Measurements from ENCODE around the gene LYRM1. TPM values are rescaled to one million over a fixed set of nuclear protein-coding genes. Genes with fewer than 3 reads are reported as not detected.

LYRM1 gene
- total and polyA plus RNA-seq, 2 experiments from 2014 or later = 18.7 to 24.8 TPM

DNA sequence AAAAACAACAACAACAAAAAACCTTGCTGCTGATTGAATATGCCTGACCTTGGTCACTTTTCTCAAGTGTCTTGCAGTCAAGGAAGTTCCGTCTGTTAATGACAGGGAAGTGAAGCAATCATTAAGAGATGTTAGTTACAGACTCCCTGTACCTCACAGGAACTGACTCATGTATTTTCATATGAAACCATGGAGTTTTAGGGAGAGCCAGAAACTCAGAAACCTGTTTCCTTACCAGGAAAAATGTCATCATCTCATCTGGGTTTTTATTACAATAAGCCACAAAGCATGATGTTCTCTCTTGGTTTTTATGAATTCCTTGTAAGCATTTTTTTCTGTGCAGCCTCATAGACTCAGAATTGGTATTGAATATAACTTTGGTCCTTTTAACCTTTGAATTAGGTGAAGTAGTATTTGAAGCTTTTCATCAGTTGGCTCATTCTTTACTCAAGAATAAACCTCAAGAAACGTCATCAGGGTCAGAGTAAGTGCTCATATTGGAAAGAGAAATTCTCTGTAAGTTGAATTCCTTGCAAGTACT lies 10.3 kb downstream of the LYRM1 start (continued):
- TF ChIP-seq REST (IDR thresholded peaks at IDR 0.05; ENCODE audit: unreplicated experiment) = no peak
- no peak for TF ChIP-seq ETS1 (IDR thresholded peaks at IDR 0.05)

DNA sequence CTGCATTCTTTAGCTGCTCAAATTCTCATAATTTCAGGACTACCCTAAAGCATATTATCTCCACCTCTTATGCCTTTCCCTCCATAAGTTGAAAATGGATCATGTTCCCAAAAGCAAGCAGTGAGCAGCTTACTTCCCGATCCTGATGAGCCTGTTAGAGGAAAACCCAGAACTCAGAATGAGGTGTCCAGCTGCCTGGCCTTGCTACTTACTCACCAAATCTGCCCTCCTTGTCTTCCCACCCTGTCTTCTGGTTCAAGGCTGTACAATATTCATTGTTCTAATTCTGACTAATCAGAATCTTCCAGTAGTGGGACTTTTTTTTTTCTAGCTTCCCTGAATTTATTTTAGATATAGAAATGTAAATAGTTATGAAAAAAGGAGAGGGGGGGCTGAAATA lies 10.8 kb downstream of the LYRM1 start:
- Histone ChIP-seq H3K9me2 (ENCODE audit: insufficient read depth) (no peaks in the 10 kb centered on the region), H3K36me3 (ENCODE audit: insufficient read depth) (no peaks in the 10 kb centered on the region), H3K4me3 (no peak overlapping the region), H3K27ac (ENCODE audit: low read depth) (no peak overlapping the region), H4K20me1 (replicated peaks; ENCODE audit: insufficient read depth) (no peaks in the 10 kb centered on the region), H3K27me3 (ENCODE audit: insufficient read depth) (no peaks in the 10 kb centered on the region), H3K4me2 (no peak overlapping the region), H3K4me1 (ENCODE audit: insufficient read depth) (no peaks in the 10 kb centered on the region), H3K79me2 (replicated peaks; ENCODE audit: insufficient read depth) (no peaks in the 10 kb centered on the region; the same call in 1 of the 2 replicates), H2AFZ (no peak overlapping the region), H3F3A (replicated peaks; ENCODE audit: low read depth) (no peaks in the 10 kb centered on the region)
- Mint-ChIP-seq H3K4me1 (peaks cover 6% of the 10 kb centered on the region), H3K27ac (no peak overlapping the region), H3K4me3 (no peak overlapping the region), H3K36me3 (ENCODE audit: low read depth) (peaks cover 7% of the 10 kb centered on the region), H3K9me3 (no peaks in the 10 kb centered on the region), H3K27me3 (ENCODE audit: insufficient read depth, low read depth, poor library complexity) (peaks cover under 1% of the 10 kb centered on the region)
- TF ChIP-seq REST (IDR thresholded peaks at IDR 0.05; ENCODE audit: unreplicated experiment) = no peak
- TF ChIP-seq, protein P1, sequence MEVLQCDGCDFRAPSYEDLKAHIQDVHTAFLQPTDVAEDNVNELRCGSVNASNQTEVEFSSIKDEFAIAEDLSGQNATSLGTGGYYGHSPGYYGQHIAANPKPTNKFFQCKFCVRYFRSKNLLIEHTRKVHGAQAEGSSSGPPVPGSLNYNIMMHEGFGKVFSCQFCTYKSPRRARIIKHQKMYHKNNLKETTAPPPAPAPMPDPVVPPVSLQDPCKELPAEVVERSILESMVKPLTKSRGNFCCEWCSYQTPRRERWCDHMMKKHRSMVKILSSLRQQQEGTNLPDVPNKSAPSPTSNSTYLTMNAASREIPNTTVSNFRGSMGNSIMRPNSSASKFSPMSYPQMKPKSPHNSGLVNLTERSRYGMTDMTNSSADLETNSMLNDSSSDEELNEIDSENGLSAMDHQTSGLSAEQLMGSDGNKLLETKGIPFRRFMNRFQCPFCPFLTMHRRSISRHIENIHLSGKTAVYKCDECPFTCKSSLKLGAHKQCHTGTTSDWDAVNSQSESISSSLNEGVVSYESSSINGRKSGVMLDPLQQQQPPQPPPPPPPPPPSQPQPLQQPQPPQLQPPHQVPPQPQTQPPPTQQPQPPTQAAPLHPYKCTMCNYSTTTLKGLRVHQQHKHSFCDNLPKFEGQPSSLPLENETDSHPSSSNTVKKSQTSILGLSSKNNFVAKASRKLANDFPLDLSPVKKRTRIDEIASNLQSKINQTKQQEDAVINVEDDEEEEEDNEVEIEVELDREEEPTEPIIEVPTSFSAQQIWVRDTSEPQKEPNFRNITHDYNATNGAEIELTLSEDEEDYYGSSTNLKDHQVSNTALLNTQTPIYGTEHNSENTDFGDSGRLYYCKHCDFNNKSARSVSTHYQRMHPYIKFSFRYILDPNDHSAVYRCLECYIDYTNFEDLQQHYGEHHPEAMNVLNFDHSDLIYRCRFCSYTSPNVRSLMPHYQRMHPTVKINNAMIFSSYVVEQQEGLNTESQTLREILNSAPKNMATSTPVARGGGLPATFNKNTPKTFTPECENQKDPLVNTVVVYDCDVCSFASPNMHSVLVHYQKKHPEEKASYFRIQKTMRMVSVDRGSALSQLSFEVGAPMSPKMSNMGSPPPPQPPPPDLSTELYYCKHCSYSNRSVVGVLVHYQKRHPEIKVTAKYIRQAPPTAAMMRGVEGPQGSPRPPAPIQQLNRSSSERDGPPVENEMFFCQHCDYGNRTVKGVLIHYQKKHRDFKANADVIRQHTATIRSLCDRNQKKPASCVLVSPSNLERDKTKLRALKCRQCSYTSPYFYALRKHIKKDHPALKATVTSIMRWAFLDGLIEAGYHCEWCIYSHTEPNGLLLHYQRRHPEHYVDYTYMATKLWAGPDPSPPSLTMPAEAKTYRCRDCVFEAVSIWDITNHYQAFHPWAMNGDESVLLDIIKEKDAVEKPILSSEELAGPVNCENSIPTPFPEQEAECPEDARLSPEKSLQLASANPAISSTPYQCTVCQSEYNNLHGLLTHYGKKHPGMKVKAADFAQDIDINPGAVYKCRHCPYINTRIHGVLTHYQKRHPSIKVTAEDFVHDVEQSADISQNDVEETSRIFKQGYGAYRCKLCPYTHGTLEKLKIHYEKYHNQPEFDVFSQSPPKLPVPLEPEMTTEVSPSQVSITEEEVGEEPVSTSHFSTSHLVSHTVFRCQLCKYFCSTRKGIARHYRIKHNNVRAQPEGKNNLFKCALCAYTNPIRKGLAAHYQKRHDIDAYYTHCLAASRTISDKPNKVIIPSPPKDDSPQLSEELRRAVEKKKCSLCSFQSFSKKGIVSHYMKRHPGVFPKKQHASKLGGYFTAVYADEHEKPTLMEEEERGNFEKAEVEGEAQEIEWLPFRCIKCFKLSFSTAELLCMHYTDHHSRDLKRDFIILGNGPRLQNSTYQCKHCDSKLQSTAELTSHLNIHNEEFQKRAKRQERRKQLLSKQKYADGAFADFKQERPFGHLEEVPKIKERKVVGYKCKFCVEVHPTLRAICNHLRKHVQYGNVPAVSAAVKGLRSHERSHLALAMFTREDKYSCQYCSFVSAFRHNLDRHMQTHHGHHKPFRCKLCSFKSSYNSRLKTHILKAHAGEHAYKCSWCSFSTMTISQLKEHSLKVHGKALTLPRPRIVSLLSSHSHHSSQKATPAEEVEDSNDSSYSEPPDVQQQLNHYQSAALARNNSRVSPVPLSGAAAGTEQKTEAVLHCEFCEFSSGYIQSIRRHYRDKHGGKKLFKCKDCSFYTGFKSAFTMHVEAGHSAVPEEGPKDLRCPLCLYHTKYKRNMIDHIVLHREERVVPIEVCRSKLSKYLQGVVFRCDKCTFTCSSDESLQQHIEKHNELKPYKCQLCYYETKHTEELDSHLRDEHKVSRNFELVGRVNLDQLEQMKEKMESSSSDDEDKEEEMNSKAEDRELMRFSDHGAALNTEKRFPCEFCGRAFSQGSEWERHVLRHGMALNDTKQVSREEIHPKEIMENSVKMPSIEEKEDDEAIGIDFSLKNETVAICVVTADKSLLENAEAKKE (CRISPR knock-in tag; IDR thresholded peaks at IDR 0.05) = no peak
- no peak for TF ChIP-seq ETS1 (IDR thresholded peaks at IDR 0.05)
- DNase-seq (ENCODE audit: low spot score) (no peak), ATAC-seq (no peak)
